NB4 (cell line): ENCODE measurements around the gene FAM53B.

ENCODE experiments used
- MYC ChIP-seq: IDR thresholded peaks from 2 replicates; pipeline ENCODE4 v1.6.1; 2011; ENCODE audit warnings: low read depth, low read length
- POLR2A ChIP-seq: IDR thresholded peaks from 2 replicates; pipeline ENCODE4 v1.6.1; 2011; ENCODE audit warnings: mild to moderate bottlenecking; ENCODE audit not compliant: insufficient read length; ENCODE audit errors: extremely low read depth
- TF ChIP-seq, protein P1 (sequence below): IDR thresholded peaks from one replicate; pipeline ENCODE4 v1.5.1; 2012; ENCODE audit warnings: low read depth, low read length

DNA sequence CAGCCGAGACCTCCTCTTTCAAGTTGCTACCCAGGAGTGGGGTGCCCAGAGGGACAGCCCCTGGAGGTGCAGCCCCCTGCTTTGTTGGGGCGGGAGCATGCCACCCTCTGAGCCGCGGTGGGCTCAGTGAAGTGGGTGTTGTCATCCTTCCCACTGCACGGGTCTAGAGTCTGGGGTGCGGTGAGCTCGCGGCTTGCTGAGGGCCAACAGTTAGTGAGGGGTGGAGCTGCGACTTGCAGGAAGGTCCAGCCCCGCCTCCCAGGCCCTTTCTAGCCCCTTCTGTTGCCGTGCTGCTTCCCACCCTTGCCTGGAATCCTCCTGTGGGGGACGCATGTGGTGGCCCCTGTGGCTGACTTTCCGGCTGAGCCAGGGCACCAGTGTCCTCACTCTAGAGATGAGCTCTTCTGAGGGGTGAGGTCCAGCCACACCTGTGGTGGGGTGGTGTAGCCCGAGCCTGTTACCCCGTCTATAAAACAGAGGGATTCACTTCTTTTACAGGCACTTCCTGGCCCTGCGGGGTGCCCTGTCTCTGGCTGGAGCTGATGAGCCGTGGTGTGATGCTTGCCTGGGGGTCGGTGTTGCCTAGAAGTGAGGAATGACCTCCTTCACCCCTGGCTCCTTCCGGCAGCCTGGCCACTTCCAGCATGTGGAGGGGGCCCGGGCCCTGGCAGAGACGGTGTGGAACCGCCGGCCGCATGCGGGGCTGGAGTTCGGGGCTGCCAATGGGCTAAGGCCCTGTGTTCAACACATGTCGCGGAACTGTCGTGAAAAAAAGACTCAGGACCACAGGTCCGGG lies 127.9 kb downstream of the FAM53B start:
- TF ChIP-seq MYC: no peak
- TF ChIP-seq, protein P1, sequence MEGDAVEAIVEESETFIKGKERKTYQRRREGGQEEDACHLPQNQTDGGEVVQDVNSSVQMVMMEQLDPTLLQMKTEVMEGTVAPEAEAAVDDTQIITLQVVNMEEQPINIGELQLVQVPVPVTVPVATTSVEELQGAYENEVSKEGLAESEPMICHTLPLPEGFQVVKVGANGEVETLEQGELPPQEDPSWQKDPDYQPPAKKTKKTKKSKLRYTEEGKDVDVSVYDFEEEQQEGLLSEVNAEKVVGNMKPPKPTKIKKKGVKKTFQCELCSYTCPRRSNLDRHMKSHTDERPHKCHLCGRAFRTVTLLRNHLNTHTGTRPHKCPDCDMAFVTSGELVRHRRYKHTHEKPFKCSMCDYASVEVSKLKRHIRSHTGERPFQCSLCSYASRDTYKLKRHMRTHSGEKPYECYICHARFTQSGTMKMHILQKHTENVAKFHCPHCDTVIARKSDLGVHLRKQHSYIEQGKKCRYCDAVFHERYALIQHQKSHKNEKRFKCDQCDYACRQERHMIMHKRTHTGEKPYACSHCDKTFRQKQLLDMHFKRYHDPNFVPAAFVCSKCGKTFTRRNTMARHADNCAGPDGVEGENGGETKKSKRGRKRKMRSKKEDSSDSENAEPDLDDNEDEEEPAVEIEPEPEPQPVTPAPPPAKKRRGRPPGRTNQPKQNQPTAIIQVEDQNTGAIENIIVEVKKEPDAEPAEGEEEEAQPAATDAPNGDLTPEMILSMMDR: no peak
- TF ChIP-seq POLR2A: no peak
